Measurements from ENCODE around the gene TK1.
"Not testable (repeated sequence)": the region's sequence is repeated elsewhere in the genome, so short reads cannot be mapped to it uniquely, and the experiment has no call there.

Gene TK1

GRCh38 chr17:78186692-78187595 is at the start of gene TK1, which contains the start of gene AFMID:
TK1 (minus strand) TSS chr17:78187052; CDS start chr17:78186994, 58 bp downstream.
AFMID (plus strand) TSS chr17:78187362; CDS start chr17:78187371, 9 bp downstream.
- DNase-seq (ENCODE audit: low read depth, low spot score): peak; percentile 88

GRCh38 chr17:78235885-78236284 is 49.0 kb upstream of the TK1 start:
- no peak for DNase-seq (ENCODE audit: low read depth, low spot score)

- not testable (repeated sequence) for DNase-seq (ENCODE audit: low read depth, low spot score)
These were observed 48.2 kb upstream of the TK1 start for GRCh38 chr17:78235022-78235421.

GRCh38 chr17:78234261-78234865 is 47.5 kb upstream of the TK1 start:
- no peak for DNase-seq (ENCODE audit: low read depth, low spot score)

- no peak for DNase-seq (ENCODE audit: low read depth, low spot score)
These were observed 46.8 kb upstream of the TK1 start for GRCh38 chr17:78233678-78234077.

- DNase-seq (ENCODE audit: low read depth, low spot score): no peak
These were observed 46.0 kb upstream of the TK1 start for GRCh38 chr17:78232859-78233173.

GRCh38 chr17:78231991-78232858 is 45.4 kb upstream of the TK1 start:
- DNase-seq (ENCODE audit: low read depth, low spot score): no peak

GRCh38 chr17:78230996-78231935 is 44.4 kb upstream of the TK1 start, which contains the start of gene TMEM235:
TMEM235 (plus strand) TSS chr17:78231631; CDS start chr17:78232024, 393 bp downstream.
- DNase-seq (ENCODE audit: low read depth, low spot score): no peak

- no peak for DNase-seq (ENCODE audit: low read depth, low spot score)
These were observed 43.6 kb upstream of the TK1 start for GRCh38 chr17:78230252-78230962.

- no peak for DNase-seq (ENCODE audit: low read depth, low spot score)
These were observed 41.3 kb upstream of the TK1 start for GRCh38 chr17:78228176-78228575.

- no peak for DNase-seq (ENCODE audit: low read depth, low spot score)
These were observed 40.6 kb upstream of the TK1 start for GRCh38 chr17:78227455-78227916.

- no peak for DNase-seq (ENCODE audit: low read depth, low spot score)
These were observed 40.1 kb upstream of the TK1 start for GRCh38 chr17:78226759-78227454.

- DNase-seq (ENCODE audit: low read depth, low spot score): no peak
These were observed 39.4 kb upstream of the TK1 start for GRCh38 chr17:78226055-78226758.

- no peak for DNase-seq (ENCODE audit: low read depth, low spot score)
These were observed 38.4 kb upstream of the TK1 start for GRCh38 chr17:78225088-78225865.

- DNase-seq (ENCODE audit: low read depth, low spot score): no peak
These were observed 37.6 kb upstream of the TK1 start for GRCh38 chr17:78224231-78225087.

GRCh38 chr17:78223765-78224164 is 36.9 kb upstream of the TK1 start:
- no peak for DNase-seq (ENCODE audit: low read depth, low spot score)

- no peak for DNase-seq (ENCODE audit: low read depth, low spot score)
These were observed 36.2 kb upstream of the TK1 start for GRCh38 chr17:78223061-78223460.
